Mucosa of descending colon (tissue), 3 donors: ENCODE data around the gene NPFFR1. TPM values are rescaled to one million over a fixed set of nuclear protein-coding genes. Genes with fewer than 3 reads are reported as not detected.

ENCODE experiments used
- ATAC-seq: fragments of 200-7000 bp; cut with Tn5 transposase; one replicate; pipeline ENCODE4 v1.9.1; 2020; ENCODE audit warnings: mild to moderate bottlenecking, moderate library complexity
- DNase-seq, 3 donors: peaks; one replicate each; pipeline ENCODE4 v3.0.0-alpha.2; 2020
- H3K36me3 ChIP-seq: fragments of 200-600 bp; one replicate; pipeline ENCODE4 v1.8.0; 2021; ENCODE audit warnings: low read depth, mild to moderate bottlenecking
- H3K4me1 ChIP-seq: fragments of 200-600 bp; one replicate; pipeline ENCODE4 v1.8.0; 2021; ENCODE audit warnings: low read depth, mild to moderate bottlenecking
- H3K4me3 ChIP-seq: fragments of 200-600 bp; one replicate; pipeline ENCODE4 v1.8.0; 2021; ENCODE audit warnings: mild to moderate bottlenecking
- H3K9me3 ChIP-seq: fragments of 200-600 bp; one replicate; pipeline ENCODE4 v1.8.0; 2021; ENCODE audit warnings: mild to moderate bottlenecking
- CTCF ChIP-seq: fragments of 200-600 bp; IDR thresholded peaks from one replicate; pipeline ENCODE4 v1.8.0; 2022; ENCODE audit warnings: antibody characterized with exemption, mild to moderate bottlenecking
- intact Hi-C, 2 donors: fragments of 100-400 bp; cut with DNase I in 1 of 2; cut with micrococcal nuclease in 1 of 2; formaldehyde crosslinking; loops; one replicate each; pipeline versions ENCODE4 v1.11.0 to v1.11.1; 2022; cut with DNase I, micrococcal nuclease
- total RNA-seq, 3 donors: library from RNA; stranded (reverse); fragmentation: NEBNext Ultra II Directional in 2 of 3; extraction: Animal tissue kit (Norgen Biotek cat#: 25700) in 2 of 3; gene quantifications; one replicate each; pipeline versions ENCODE4 v1.2.1 to v1.2.4, GENCODE V29; 2021 to 2023
- donor health status: DM: no; HTN: no; CAD: no; lungs with moderate emphysema.
- donor health status: DM: no; HTN: no; CAD: no.
- donor health status: DM: no; HTN: yes; CAD: no.

NPFFR1 gene
- total RNA-seq, 3 donors from 2014 or later, result 0.06 to 0.10 (median 0.06) TPM

- TF ChIP-seq CTCF, result no peak
- peak in 1 of 3 donors; percentile 26 for DNase-seq
- intact Hi-C loops, result no loop called here
- Histone ChIP-seq H3K36me3 (no peaks in the 10 kb centered on the region), H3K4me1 (no peaks in the 10 kb centered on the region), H3K4me3 (no peak overlapping the region), H3K9me3 (no peaks in the 10 kb centered on the region)
- ATAC-seq, result peak; percentile 40
Observed at GRCh38 chr10:70274643-70275042, 9.2 kb downstream of the NPFFR1 start.

GRCh38 chr10:70272925-70273316 is 10.9 kb downstream of the NPFFR1 start:
- ATAC-seq (peak; percentile 71), DNase-seq (no peak)
- Histone ChIP-seq H3K9me3 (no peaks in the 10 kb centered on the region), H3K36me3 (no peaks in the 10 kb centered on the region), H3K4me3 (no peak overlapping the region), H3K4me1 (no peaks in the 10 kb centered on the region)
- TF ChIP-seq CTCF, result peak; percentile 13
- intact Hi-C loops, result no loop called here

- ATAC-seq, result peak; percentile 34
- no peaks in the 10 kb centered on the region for H3K36me3 ChIP-seq
- no peak for DNase-seq
- intact Hi-C loops, result no loop called here
- H3K4me1 ChIP-seq, result no peaks in the 10 kb centered on the region
- H3K9me3 ChIP-seq, result no peaks in the 10 kb centered on the region
- TF ChIP-seq CTCF, result no peak
- no peak overlapping the region for H3K4me3 ChIP-seq
Observed at GRCh38 chr10:70271996-70272924, 11.5 kb downstream of the NPFFR1 start.

GRCh38 chr10:70270952-70271351 is 12.9 kb downstream of the NPFFR1 start:
- no peak for ATAC-seq
- Histone ChIP-seq H3K4me1 (no peaks in the 10 kb centered on the region), H3K4me3 (no peak overlapping the region), H3K36me3 (no peaks in the 10 kb centered on the region), H3K9me3 (no peaks in the 10 kb centered on the region)
- intact Hi-C loops, result no loop called here
- DNase-seq, result no peak
- no peak for TF ChIP-seq CTCF

GRCh38 chr10:70269741-70270140 is 14.1 kb downstream of the NPFFR1 start:
- no peaks in the 10 kb centered on the region for H3K9me3 ChIP-seq
- no peak for DNase-seq
- no peak overlapping the region for H3K4me3 ChIP-seq
- intact Hi-C loops, result no loop called here
- no peak for TF ChIP-seq CTCF
- ATAC-seq, result no peak
- H3K4me1 ChIP-seq, result no peaks in the 10 kb centered on the region
- H3K36me3 ChIP-seq, result no peaks in the 10 kb centered on the region
